Nephron progenitor cell (in vitro differentiated cells): Measurements from ENCODE around the gene INPPL1.
"Not testable (repeated sequence)": the region's sequence is repeated elsewhere in the genome, so short reads cannot be mapped to it uniquely, and the experiment has no call there.

Experiments
- DNase-seq: peaks from one replicate; pipeline ENCODE4 v3.0.0; 2021
- H3K27ac Mint-ChIP-seq: 2 replicates; pipeline ENCODE4 v1.8.0; 2021; ENCODE audit warnings: mild to moderate bottlenecking, moderate library complexity, mixed read lengths
- H3K27me3 Mint-ChIP-seq: 2 replicates; pipeline ENCODE4 v1.8.0; 2021; ENCODE audit warnings: mild to moderate bottlenecking, low read depth, mixed read lengths; ENCODE audit not compliant: poor library complexity
- H3K36me3 Mint-ChIP-seq: 2 replicates; pipeline ENCODE4 v1.8.0; 2021; ENCODE audit warnings: low read depth, mixed read lengths
- H3K4me1 Mint-ChIP-seq: 2 replicates; pipeline ENCODE4 v1.8.0; 2021; ENCODE audit warnings: mixed read lengths
- H3K4me3 Mint-ChIP-seq: 2 replicates; pipeline ENCODE4 v1.8.0; 2021; ENCODE audit warnings: mild to moderate bottlenecking, moderate library complexity, mixed read lengths
- H3K9me3 Mint-ChIP-seq: 2 replicates; pipeline ENCODE4 v1.8.0; 2021; ENCODE audit warnings: mild to moderate bottlenecking, moderate library complexity, mixed read lengths
- TF ChIP-seq, protein P1 (sequence below): fragments of 200-600 bp; sonication (generic); IDR thresholded peaks from 2 replicates; pipeline ENCODE4 v1.5.0; 2021; ENCODE audit warnings: antibody characterized with exemption

INPPL1 gene, protein sequence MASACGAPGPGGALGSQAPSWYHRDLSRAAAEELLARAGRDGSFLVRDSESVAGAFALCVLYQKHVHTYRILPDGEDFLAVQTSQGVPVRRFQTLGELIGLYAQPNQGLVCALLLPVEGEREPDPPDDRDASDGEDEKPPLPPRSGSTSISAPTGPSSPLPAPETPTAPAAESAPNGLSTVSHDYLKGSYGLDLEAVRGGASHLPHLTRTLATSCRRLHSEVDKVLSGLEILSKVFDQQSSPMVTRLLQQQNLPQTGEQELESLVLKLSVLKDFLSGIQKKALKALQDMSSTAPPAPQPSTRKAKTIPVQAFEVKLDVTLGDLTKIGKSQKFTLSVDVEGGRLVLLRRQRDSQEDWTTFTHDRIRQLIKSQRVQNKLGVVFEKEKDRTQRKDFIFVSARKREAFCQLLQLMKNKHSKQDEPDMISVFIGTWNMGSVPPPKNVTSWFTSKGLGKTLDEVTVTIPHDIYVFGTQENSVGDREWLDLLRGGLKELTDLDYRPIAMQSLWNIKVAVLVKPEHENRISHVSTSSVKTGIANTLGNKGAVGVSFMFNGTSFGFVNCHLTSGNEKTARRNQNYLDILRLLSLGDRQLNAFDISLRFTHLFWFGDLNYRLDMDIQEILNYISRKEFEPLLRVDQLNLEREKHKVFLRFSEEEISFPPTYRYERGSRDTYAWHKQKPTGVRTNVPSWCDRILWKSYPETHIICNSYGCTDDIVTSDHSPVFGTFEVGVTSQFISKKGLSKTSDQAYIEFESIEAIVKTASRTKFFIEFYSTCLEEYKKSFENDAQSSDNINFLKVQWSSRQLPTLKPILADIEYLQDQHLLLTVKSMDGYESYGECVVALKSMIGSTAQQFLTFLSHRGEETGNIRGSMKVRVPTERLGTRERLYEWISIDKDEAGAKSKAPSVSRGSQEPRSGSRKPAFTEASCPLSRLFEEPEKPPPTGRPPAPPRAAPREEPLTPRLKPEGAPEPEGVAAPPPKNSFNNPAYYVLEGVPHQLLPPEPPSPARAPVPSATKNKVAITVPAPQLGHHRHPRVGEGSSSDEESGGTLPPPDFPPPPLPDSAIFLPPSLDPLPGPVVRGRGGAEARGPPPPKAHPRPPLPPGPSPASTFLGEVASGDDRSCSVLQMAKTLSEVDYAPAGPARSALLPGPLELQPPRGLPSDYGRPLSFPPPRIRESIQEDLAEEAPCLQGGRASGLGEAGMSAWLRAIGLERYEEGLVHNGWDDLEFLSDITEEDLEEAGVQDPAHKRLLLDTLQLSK

DNA sequence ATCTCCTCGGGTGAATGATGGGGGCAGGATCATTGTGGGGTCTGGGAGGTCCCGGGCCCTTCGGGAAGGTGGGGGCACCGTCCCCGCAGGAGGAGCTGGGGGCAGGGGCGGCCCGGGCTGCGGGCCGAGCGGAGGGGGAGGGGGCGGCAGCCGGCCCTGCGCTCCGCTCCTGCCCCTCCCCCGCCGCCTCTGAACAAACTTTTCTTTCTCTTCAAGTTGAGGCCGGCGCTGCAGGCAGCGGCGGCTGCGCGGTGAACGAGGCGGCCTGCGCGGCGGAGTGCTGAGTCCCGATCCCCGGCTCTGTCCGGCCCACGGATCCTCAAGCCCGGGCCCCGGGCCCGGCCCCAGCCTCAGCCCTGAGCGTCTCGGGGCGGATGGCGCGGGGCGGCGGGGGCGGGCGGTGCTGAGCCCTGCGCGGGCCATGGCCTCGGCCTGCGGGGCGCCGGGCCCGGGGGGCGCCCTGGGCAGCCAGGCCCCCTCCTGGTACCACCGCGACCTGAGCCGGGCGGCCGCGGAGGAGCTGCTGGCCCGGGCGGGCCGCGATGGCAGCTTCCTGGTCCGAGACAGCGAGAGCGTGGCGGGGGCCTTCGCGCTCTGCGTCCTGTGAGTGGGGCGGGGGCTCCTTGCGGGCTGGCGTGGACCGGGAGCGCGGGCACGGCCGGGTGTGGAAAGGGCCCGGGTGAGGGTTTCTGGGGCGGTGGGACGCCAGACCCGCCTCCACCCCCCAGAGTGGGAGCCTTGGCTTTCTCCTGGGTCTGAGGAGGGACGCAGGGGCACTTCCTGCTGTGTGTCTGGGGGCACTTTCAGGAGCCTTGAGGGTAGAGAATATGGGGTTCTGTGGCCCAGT is at the start of gene INPPL1:
Gene INPPL1 (plus strand): TSS at position 204 of the 847 bp plus-strand sequence. CDS start 218 bp downstream, at position 422.
- DNase-seq, result peak; percentile 73
- peaks cover 12% of the 10 kb centered on the region for H3K36me3 Mint-ChIP-seq
- no peaks in the 10 kb centered on the region for H3K9me3 Mint-ChIP-seq
- peak within 1 kb of the TSS; percentile 98 for H3K27ac Mint-ChIP-seq
- peak within 1 kb of the TSS; percentile 97 for H3K4me3 Mint-ChIP-seq
- peaks cover 57% of the 10 kb centered on the region for H3K4me1 Mint-ChIP-seq
- H3K27me3 Mint-ChIP-seq, result no peaks in the 10 kb centered on the region
- TF ChIP-seq, protein P1, sequence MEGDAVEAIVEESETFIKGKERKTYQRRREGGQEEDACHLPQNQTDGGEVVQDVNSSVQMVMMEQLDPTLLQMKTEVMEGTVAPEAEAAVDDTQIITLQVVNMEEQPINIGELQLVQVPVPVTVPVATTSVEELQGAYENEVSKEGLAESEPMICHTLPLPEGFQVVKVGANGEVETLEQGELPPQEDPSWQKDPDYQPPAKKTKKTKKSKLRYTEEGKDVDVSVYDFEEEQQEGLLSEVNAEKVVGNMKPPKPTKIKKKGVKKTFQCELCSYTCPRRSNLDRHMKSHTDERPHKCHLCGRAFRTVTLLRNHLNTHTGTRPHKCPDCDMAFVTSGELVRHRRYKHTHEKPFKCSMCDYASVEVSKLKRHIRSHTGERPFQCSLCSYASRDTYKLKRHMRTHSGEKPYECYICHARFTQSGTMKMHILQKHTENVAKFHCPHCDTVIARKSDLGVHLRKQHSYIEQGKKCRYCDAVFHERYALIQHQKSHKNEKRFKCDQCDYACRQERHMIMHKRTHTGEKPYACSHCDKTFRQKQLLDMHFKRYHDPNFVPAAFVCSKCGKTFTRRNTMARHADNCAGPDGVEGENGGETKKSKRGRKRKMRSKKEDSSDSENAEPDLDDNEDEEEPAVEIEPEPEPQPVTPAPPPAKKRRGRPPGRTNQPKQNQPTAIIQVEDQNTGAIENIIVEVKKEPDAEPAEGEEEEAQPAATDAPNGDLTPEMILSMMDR, result no peak

DNA sequence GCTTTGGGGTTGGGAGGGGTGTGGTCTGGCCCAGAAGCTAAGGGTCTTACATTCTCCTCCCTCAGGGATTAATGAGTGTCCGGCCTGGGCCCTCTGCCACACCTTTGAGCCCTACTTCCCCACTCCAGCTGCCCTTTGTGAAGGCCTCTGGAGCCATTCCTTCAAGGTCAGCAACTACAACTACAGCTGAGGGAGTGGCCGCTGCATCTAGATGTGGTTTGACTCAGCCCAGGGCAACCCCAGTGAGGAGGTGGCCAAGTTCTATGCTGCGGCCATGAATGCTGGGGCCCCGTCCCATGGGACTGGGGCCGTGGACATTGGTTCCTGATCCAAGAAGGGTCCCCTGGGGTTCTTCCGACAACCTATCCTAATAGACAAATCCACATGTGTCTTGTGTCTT is 46.9 kb upstream of the INPPL1 start:
- no peaks in the 10 kb centered on the region for H3K9me3 Mint-ChIP-seq
- peaks cover 6% of the 10 kb centered on the region for H3K4me1 Mint-ChIP-seq
- no peak overlapping the region for H3K4me3 Mint-ChIP-seq
- DNase-seq, result no peak
- no peak overlapping the region for H3K27ac Mint-ChIP-seq
- TF ChIP-seq, protein P1, result no peak
- H3K27me3 Mint-ChIP-seq, result peaks cover 39% of the 10 kb centered on the region
- H3K36me3 Mint-ChIP-seq, result no peaks in the 10 kb centered on the region

DNA sequence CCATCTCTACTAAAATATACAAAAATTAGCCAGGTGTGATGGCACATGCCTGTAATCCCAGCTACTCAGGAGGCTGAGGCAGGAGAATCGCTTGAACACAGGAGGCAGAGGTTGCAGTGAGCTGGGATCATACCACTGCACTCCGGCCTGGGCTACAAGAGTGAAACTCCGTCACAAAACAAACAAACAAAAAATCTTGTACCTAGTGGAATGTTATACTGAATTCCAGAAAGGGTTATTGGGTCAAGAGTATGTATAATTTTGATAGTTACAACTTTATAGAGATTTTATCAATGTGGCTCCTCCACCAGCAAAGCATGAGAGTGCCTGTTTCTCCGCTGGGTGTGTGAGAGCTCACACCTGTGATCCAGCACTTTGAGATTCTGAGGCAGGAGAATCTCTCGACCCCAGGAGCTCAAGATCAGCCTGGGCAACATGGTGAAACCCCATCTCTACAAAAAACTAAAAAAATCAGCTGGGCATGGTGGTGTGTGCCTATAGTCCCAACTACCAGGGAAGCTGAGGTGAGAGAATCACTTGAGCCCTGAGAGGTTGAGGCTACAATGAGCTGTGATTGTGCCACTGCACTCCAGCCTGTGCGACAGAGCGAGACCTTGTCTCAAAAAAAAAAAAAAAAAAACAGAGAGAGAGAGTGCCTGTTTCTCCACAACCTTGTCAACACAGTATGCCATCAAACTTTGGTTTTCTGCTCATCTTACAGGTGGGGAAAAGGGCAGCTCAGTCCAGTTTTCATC is 45.3 kb upstream of the INPPL1 start:
- no peak for DNase-seq
- H3K27ac Mint-ChIP-seq, result no peak overlapping the region
- no peak overlapping the region for H3K4me3 Mint-ChIP-seq
- TF ChIP-seq, protein P1, result no peak
- H3K36me3 Mint-ChIP-seq, result no peaks in the 10 kb centered on the region
- peaks cover 14% of the 10 kb centered on the region for H3K4me1 Mint-ChIP-seq
- no peaks in the 10 kb centered on the region for H3K9me3 Mint-ChIP-seq
- H3K27me3 Mint-ChIP-seq, result peaks cover 36% of the 10 kb centered on the region

DNA sequence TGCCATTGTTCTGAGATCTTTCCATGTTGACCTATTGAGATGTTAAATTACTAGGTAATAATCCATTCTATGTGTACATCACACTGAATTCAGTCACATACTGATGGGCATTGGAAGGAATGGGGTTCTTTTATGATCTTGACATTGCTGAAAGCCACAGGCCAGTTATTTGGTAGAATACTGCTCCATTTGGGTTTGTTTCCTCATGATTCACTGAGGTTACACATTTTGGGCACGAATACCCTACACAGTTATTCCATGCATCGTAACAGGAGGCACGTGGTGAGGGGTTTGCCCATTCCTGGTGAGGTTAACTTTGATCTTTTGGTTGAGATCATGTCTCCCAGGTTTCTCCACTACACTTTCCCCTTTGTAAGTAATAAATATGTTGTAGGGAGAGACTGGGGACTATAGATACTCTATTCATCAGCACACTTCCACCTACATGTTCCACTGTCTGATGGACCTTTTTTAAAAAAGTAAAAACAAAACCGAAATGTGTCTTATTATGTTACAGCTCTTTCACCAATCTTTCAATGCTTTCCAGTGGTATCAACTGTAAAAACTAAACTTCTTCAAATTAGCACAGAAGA is 44.7 kb upstream of the INPPL1 start:
- H3K27me3 Mint-ChIP-seq, result peaks cover 35% of the 10 kb centered on the region
- H3K36me3 Mint-ChIP-seq, result no peaks in the 10 kb centered on the region
- TF ChIP-seq, protein P1, result no peak
- no peak overlapping the region for H3K27ac Mint-ChIP-seq
- no peaks in the 10 kb centered on the region for H3K9me3 Mint-ChIP-seq
- no peak for DNase-seq
- peaks cover 14% of the 10 kb centered on the region for H3K4me1 Mint-ChIP-seq
- no peak overlapping the region for H3K4me3 Mint-ChIP-seq

DNA sequence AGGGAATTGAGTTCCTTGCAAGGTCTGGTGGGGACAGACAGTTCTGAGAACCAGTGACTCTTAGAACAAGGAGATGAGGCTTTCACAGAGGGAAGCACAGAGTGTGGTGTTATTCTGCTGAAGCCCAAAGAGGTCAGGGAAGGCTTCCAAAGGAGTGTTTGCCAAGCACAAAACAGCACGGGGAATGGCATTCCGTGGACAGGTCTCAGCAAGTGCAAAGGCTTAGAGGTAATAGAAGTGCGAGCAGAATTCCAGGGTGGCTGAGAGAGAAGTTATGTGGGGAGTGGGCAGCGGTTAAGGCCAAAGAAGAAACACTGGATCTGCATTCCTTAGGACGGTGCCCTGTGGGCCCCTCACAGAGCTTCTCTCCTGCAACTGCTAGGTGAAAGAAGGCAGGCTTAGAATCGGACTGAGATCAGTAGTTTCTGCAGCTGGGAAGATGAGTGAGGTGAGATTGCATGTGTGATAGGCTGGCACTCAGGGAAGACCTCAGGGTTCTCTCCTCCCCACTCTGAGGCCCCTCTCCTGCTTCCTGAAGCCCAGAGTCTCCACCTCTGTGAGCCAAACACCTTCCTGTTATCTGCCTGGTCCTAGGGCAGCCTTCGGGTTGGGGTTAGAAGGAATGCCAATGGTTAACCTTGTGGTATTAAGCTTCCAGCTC is 43.5 kb upstream of the INPPL1 start:
- DNase-seq, H3K9me3 Mint-ChIP-seq, H3K4me3 Mint-ChIP-seq, H3K36me3 Mint-ChIP-seq, H3K27ac Mint-ChIP-seq: not testable (repeated sequence)
- Mint-ChIP-seq H3K4me1 (peaks cover 14% of the 10 kb centered on the region), H3K27me3 (peaks cover 35% of the 10 kb centered on the region)

DNA sequence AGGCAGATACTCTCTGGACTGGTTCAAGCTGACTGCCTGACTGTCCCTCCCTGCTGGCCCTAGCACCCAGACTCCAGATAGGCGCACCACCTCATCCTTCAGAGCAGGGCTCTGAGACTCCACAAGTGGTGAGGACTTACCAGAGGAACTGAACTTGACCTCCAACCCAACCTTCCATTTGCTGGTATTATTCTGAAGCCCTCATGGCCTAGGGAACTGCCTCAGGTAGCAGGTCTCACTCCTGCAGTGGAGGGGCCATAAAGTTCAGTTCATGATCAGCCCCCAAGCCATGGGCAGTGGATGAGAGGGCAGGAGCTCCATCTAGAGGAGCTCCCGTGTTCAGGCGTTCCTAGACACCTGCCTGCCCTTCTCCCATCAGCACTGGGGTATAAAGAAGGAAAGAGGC is 43.0 kb upstream of the INPPL1 start:
- not testable (repeated sequence) for DNase-seq, H3K9me3 Mint-ChIP-seq, H3K36me3 Mint-ChIP-seq, H3K4me3 Mint-ChIP-seq, H3K27ac Mint-ChIP-seq
- Mint-ChIP-seq H3K27me3 (peaks cover 33% of the 10 kb centered on the region), H3K4me1 (peaks cover 14% of the 10 kb centered on the region)
